MM.1S (cell line): Measurements from ENCODE around the gene AGXT.

Source experiments
- DNase-seq: peaks from one replicate; pipeline ENCODE4 v3.0.0-alpha.2; 2015
- H2AFZ ChIP-seq: fragments of 300-600 bp; sonication (generic); 2 replicates; pipeline ENCODE4 v1.6.0; 2016; ENCODE audit warnings: antibody characterized with exemption, low read length
- H3F3A ChIP-seq: fragments of 300-600 bp; sonication (generic); 2 replicates; pipeline ENCODE4 v1.6.1; 2016; ENCODE audit warnings: mild to moderate bottlenecking, antibody characterized with exemption, low read length, moderate library complexity, mixed read lengths; ENCODE audit not compliant: insufficient read depth
- H3K27ac ChIP-seq: fragments of 300-600 bp; sonication (generic); 2 replicates; pipeline ENCODE4 v1.5.1; 2016; ENCODE audit warnings: mild to moderate bottlenecking, low read length
- H3K27me3 ChIP-seq: fragments of 300-600 bp; sonication (generic); replicated peaks from 2 replicates; pipeline ENCODE4 v1.6.0; 2016; ENCODE audit warnings: low read length; ENCODE audit not compliant: insufficient read depth
- H3K36me3 ChIP-seq: fragments of 300-600 bp; sonication (generic); replicated peaks from 2 replicates; pipeline ENCODE4 v1.6.1; 2016; ENCODE audit warnings: mild to moderate bottlenecking, low read length, mixed read lengths; ENCODE audit not compliant: insufficient read depth
- H3K4me1 ChIP-seq: fragments of 300-600 bp; sonication (generic); 2 replicates; pipeline ENCODE4 v1.6.1; 2016; ENCODE audit warnings: low read length, mixed read lengths
- H3K4me2 ChIP-seq: fragments of 300-600 bp; sonication (generic); 2 replicates; pipeline ENCODE4 v1.6.0; 2016; ENCODE audit warnings: low read depth, low read length
- H3K4me3 ChIP-seq: fragments of 300-600 bp; sonication (generic); 2 replicates; pipeline ENCODE4 v1.5.1; 2016; ENCODE audit warnings: low read length, mixed read lengths
- H3K79me2 ChIP-seq: fragments of 300-600 bp; sonication (generic); 2 replicates; pipeline ENCODE4 v1.6.1; 2016; ENCODE audit warnings: mixed run types, low read length, mixed read lengths
- H3K9ac ChIP-seq: fragments of 300-600 bp; sonication (generic); 2 replicates; pipeline ENCODE4 v1.6.1; 2016; ENCODE audit warnings: low read length, mixed read lengths
- H3K9me2 ChIP-seq: fragments of 300-600 bp; sonication (generic); replicated peaks from 2 replicates; pipeline ENCODE4 v1.6.1; 2016; ENCODE audit warnings: mild to moderate bottlenecking, low read length, mixed read lengths; ENCODE audit not compliant: insufficient read depth
- H3K9me3 ChIP-seq: fragments of 300-600 bp; sonication (generic); replicated peaks from 2 replicates; pipeline ENCODE4 v1.6.1; 2016; ENCODE audit warnings: mild to moderate bottlenecking, low read length, mixed read lengths; ENCODE audit not compliant: insufficient read depth
- H4K20me1 ChIP-seq: fragments of 300-600 bp; sonication (generic); 2 replicates; pipeline ENCODE4 v1.6.1; 2016; ENCODE audit warnings: mild to moderate bottlenecking, low read length, moderate library complexity, mixed read lengths; ENCODE audit not compliant: insufficient read depth
- CTCF ChIP-seq: fragments of 300-600 bp; sonication (generic); IDR thresholded peaks from 2 replicates; pipeline ENCODE4 v1.5.1; 2016; ENCODE audit warnings: antibody characterized with exemption, low read length, mixed read lengths
- EZH2 ChIP-seq: fragments of 300-600 bp; sonication (generic); optimal IDR thresholded peaks from 2 replicates; pipeline ENCODE3; 2017; ENCODE audit warnings: low read depth, mild to moderate bottlenecking, antibody characterized with exemption, low read length, mixed read lengths
- EZH2phosphoT487 ChIP-seq: fragments of 300-600 bp; sonication (generic); IDR thresholded peaks from 2 replicates; pipeline ENCODE4 v1.6.1; 2018; ENCODE audit warnings: antibody characterized with exemption, low read length

Gene AGXT

GRCh38 chr2:240901986-240902614 is 33.5 kb downstream of the AGXT start:
- H3K9ac ChIP-seq: no peak overlapping the region
- no peaks in the 10 kb centered on the region for H3K36me3 ChIP-seq
- H3K4me3 ChIP-seq: no peak overlapping the region
- H3K9me3 ChIP-seq: no peaks in the 10 kb centered on the region
- peaks cover 59% of the 10 kb centered on the region for H3K27me3 ChIP-seq
- H3K4me1 ChIP-seq: no peaks in the 10 kb centered on the region
- H2AFZ ChIP-seq: no peak overlapping the region
- no peaks in the 10 kb centered on the region for H4K20me1 ChIP-seq
- TF ChIP-seq EZH2 (no peak), EZH2phosphoT487 (no peak), CTCF (no peak)
- no peak overlapping the region for H3K27ac ChIP-seq
- H3K4me2 ChIP-seq: no peak overlapping the region
- DNase-seq: no peak
- H3F3A ChIP-seq: no peaks in the 10 kb centered on the region
- H3K9me2 ChIP-seq: no peaks in the 10 kb centered on the region
- H3K79me2 ChIP-seq: no peaks in the 10 kb centered on the region

GRCh38 chr2:240902615-240903041 is 34.0 kb downstream of the AGXT start:
- Histone ChIP-seq H3K27me3 (peaks cover 56% of the 10 kb centered on the region), H3K4me3 (no peak overlapping the region), H3K9me2 (no peaks in the 10 kb centered on the region), H2AFZ (no peak overlapping the region), H3K4me1 (no peaks in the 10 kb centered on the region), H3K9me3 (no peaks in the 10 kb centered on the region), H3K4me2 (no peak overlapping the region), H3K9ac (no peak overlapping the region), H4K20me1 (no peaks in the 10 kb centered on the region), H3K27ac (no peak overlapping the region), H3F3A (no peaks in the 10 kb centered on the region), H3K79me2 (no peaks in the 10 kb centered on the region), H3K36me3 (no peaks in the 10 kb centered on the region)
- no peak for DNase-seq
- TF ChIP-seq CTCF: no peak
- TF ChIP-seq EZH2: no peak
- TF ChIP-seq EZH2phosphoT487: no peak

GRCh38 chr2:240903191-240904060 is 34.8 kb downstream of the AGXT start:
- H3F3A ChIP-seq: no peaks in the 10 kb centered on the region
- H3K9me3 ChIP-seq: no peaks in the 10 kb centered on the region
- no peak overlapping the region for H3K4me2 ChIP-seq
- no peak overlapping the region for H3K4me3 ChIP-seq
- peaks cover 48% of the 10 kb centered on the region for H3K27me3 ChIP-seq
- no peak overlapping the region for H3K9ac ChIP-seq
- H3K4me1 ChIP-seq: no peaks in the 10 kb centered on the region
- H4K20me1 ChIP-seq: no peaks in the 10 kb centered on the region
- no peak overlapping the region for H2AFZ ChIP-seq
- H3K9me2 ChIP-seq: no peaks in the 10 kb centered on the region
- no peak overlapping the region for H3K27ac ChIP-seq
- no peaks in the 10 kb centered on the region for H3K36me3 ChIP-seq
- no peak for DNase-seq
- TF ChIP-seq CTCF (no peak), EZH2phosphoT487 (no peak), EZH2 (no peak)
- no peaks in the 10 kb centered on the region for H3K79me2 ChIP-seq
